ENCODE measurements around the gene PPP2R2C. TPM values are rescaled to one million over a fixed set of nuclear protein-coding genes. Genes with fewer than 3 reads are reported as not detected.

The PPP2R2C gene
- total and polyA plus RNA-seq, 9 of the 15 experiments (the other 6 are each of a cell fraction or from before 2014, with no cell fraction given) = 0.04 to 0.06 TPM; not detected in 7

- TF ChIP-seq ZBTB40 (IDR thresholded peaks at IDR 0.05) (no peak), ZBTB40 (CRISPR knock-in tag; IDR thresholded peaks at IDR 0.05) (no peak), ZNF232 (CRISPR knock-in tag; IDR thresholded peaks at IDR 0.05) (no peak), ELF1 (tag; IDR thresholded peaks at IDR 0.05) (no peak), ETV6 (IDR thresholded peaks at IDR 0.05; ENCODE audit: borderline replicate concordance in 1 of 2, low read depth in 2 of 2, low read length in 1 of 2) (no peak), ETV6 (CRISPR knock-in tag; IDR thresholded peaks at IDR 0.05; ENCODE audit: borderline replicate concordance) (no peak), ZNF197 (CRISPR knock-in tag; IDR thresholded peaks at IDR 0.05; ENCODE audit: low read depth) (no peak)
These were observed 46.5 kb downstream of the PPP2R2C start (continued) for GRCh38 chr4:6425911-6426310.
